Coronary artery (tissue), 2 donors: ENCODE data around the gene EPHA4.

ENCODE experiments used
- DNase-seq: peaks from one replicate; pipeline ENCODE4 v3.0.0-alpha.2; 2017; ENCODE audit warnings: low spot score
- H3K27ac ChIP-seq, 2 donors: fragments of 200-600 bp; sonication (generic); one replicate each; pipeline ENCODE4 v1.5.1; 2016 to 2019
- H3K4me3 ChIP-seq: fragments of 200-600 bp; sonication (generic); 2 replicates; pipeline ENCODE4 v1.5.1; 2016; ENCODE audit warnings: mild to moderate bottlenecking, moderate library complexity
- TF ChIP-seq, protein P1 (sequence below): fragments of 200-600 bp; sonication (generic); IDR thresholded peaks from one replicate; pipeline ENCODE4 v1.5.1; 2019; ENCODE audit warnings: antibody characterized with exemption

EPHA4 gene

DNA sequence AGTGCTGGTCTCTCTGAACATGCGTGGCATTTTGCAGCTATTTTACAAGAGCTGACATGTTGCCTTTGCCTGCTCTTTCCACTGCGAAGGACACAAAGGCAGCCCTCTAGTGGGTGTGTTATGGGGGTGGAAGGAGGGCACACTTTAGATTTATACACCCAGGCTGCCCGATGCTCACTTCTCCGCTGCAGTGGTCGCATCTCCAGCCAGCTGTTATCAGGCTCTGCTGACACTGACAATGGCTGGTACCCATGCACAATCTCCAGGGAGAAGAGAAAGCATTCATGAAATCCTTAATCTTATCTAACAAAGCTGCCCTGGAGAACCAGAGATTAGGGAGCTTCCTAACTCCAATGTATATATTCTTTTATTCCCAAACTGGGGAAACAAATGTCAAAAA, 113.5 kb downstream of the EPHA4 start:
- H3K27ac ChIP-seq, result no peak overlapping the region
- DNase-seq, result no peak
- TF ChIP-seq, protein P1, sequence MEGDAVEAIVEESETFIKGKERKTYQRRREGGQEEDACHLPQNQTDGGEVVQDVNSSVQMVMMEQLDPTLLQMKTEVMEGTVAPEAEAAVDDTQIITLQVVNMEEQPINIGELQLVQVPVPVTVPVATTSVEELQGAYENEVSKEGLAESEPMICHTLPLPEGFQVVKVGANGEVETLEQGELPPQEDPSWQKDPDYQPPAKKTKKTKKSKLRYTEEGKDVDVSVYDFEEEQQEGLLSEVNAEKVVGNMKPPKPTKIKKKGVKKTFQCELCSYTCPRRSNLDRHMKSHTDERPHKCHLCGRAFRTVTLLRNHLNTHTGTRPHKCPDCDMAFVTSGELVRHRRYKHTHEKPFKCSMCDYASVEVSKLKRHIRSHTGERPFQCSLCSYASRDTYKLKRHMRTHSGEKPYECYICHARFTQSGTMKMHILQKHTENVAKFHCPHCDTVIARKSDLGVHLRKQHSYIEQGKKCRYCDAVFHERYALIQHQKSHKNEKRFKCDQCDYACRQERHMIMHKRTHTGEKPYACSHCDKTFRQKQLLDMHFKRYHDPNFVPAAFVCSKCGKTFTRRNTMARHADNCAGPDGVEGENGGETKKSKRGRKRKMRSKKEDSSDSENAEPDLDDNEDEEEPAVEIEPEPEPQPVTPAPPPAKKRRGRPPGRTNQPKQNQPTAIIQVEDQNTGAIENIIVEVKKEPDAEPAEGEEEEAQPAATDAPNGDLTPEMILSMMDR, result no peak
- no peak overlapping the region for H3K4me3 ChIP-seq

DNA sequence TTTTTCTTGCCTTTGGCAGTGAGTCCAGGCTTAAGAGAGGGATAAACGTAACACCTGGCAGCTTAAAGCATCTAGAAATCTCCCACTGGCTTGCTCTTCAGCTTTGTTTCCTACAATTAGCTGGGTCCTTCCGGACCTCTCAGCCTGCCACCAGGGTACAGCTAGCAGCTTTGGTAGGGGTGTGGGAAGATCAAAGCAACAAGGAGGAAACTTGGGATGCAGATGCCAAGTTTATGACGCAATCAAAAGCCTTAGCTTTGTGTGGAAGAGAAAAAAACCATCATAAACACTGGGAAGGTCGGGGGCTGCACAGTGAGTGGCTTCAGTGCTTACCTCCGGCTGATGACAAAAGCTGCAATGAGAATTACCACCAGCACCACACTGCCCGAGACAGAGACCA, 116.9 kb downstream of the EPHA4 start:
- DNase-seq, result no peak
- Histone ChIP-seq H3K27ac (no peak overlapping the region), H3K4me3 (no peak overlapping the region)
- TF ChIP-seq, protein P1, result no peak

DNA sequence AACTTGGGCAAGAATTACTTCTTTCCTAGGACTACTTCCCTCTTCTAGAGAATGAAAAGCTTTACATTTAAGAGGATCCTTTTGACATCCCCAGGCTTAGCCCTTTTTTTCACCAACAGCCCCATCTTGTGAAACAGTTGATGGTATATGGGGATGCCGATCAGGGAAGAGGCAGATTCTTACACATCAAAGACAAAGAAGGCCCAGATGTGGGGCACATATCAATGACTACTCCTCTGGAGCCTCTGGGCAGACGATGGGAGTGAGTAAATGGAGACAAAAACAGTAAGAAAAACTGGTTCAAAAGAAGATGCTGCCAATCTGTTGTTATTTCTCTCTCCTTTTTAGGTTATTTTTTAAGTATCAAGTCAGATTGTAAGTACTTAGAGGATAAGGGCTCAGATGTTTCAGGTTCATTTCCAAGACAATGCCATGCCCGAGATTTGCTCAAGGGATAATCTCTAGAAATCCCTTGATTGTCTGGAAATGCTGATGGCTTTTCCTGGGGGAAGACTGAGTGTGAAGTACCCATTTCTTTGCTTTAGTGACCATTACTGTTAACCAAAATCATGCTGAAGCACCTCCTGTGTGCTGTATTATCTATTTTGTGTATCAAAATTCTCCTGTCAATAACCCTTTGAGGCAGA, 117.5 kb downstream of the EPHA4 start:
- no peak for DNase-seq
- TF ChIP-seq, protein P1, result no peak
- no peak overlapping the region for H3K27ac ChIP-seq
- no peak overlapping the region for H3K4me3 ChIP-seq

DNA sequence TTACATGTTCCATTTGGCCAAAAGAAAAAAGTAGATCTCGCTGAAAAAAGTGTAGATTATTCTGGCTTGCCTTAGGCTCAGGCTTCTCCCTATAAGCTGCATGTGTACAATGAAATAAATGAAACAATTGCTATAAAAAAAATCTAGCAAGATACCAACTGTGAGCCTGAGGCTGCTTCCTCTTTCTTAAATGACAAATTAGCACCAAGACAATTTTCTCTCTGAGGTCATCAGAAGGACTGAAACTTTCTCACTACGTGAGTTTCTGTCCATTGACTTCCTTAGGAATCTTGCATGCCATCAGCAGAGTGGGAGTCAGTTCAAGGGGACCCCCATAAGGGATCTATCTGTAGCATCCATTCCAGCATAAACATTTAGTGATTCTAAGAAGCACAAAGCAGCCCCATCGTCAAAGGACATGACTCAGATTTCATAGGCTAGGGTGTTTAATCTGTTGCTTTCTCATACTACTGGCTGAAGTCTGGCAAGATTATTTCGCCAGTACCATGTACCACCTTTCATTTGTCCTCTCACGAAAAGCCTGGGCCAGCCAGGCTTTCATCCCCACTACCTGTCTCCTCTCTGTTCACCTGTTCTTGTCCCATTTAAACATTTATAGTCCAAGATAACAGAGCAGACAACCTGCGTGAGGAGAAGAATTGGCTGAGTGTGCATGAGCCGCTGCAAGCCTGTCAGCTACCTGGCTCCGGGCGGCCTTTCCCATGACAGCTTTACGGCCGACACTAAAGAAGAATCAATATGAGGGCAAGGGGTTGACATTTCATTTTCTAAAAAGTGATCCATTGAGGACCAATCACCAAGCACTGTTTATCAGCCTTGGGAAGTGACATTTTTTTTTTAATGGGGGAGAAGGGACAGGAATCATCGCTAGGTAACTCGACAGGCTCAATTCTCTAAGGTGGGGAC, 120.0 kb downstream of the EPHA4 start:
- DNase-seq, result no peak
- H3K27ac ChIP-seq, result no peak overlapping the region

DNA sequence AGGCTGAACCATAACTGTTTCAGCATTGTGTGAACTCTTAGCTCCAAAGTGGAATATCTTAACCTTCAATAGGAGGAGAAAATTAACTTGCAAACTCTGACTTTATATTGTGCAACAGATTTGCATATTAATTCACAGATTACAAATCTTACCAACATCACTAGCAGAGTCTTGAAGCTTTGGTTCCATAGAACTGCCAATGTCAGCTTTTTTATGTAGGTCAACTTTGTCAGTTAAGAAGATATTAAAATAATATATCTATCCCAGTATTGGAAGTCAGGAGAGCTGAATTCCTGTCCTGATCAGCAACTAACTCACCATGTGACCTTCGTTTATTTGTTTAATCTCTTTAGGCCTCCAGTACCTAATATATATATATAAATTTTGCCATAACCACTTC, 121.8 kb downstream of the EPHA4 start:
- no peak for DNase-seq
- TF ChIP-seq, protein P1, result no peak
- Histone ChIP-seq H3K4me3 (no peak overlapping the region), H3K27ac (no peak overlapping the region)

More for the DNA sequence above, 120.0 kb downstream of the EPHA4 start:
- TF ChIP-seq, protein P1, result no peak
- no peak overlapping the region for H3K4me3 ChIP-seq

DNA sequence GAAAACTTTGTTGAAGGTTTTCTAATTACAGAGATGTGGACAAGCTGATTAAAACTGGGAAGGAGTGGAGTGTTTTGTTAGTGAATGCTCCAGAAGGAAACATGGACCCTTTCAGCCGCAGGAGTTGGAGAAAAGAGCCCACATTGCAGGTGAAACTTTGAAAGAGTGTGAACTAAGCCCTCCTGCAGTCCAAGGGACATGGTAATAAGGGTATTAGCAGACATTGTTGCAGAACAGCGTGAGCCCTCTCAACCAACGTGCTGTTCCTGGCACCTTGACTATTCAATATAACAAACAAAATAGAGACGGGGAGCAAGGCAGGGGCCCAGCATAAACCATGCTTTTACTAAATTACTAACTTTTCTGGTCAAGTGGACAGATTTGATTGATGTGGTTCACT, 122.7 kb downstream of the EPHA4 start:
- TF ChIP-seq, protein P1, result no peak
- no peak overlapping the region for H3K4me3 ChIP-seq
- H3K27ac ChIP-seq, result no peak overlapping the region
- DNase-seq, result no peak
